ENCODE results near the gene TNS2. TPM values are rescaled to one million over a fixed set of nuclear protein-coding genes. Genes with fewer than 3 reads are reported as not detected.

Gene TNS2
- total RNA-seq, 2 donors from 2014 or later = 76.2 to 153 TPM

DNA sequence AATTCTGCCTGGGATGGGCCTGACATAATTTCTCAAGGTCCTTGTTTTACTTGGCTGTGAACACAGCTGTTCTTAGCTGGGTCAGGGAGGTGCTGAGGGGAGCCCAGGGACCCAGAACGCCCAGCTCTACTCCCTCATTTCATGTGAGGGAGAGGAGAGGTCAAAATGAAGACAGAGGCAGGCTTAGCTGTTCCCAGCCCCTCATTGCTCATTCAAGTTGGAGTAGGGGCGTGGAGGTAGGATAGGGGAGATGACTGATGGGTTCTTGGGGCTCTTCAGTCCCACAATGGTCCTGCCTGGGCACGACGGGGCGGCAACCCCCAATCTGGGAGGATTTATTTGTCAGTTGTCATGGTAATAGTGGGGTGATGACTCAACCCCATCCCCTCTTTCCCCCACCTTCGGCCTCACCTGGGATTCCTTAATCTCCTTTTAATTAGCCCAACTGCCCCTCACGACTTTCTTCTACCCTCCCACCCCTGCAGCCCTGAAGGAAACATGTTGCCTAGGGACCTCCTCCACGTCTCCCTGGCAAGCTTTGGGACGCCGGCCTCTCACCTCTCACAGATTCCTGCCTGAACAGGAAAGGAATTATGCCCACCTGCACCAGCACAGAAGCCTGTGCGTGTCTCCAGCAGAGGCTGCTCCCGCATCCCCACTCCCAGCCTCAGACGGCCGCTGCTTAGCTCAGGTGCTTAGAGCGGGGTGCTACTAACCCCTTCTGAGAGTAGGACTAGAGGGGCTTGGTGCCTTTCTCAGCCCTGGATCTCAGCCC is 19.1 kb downstream of the TNS2 start:
- H3K9me3 ChIP-seq = no peaks in the 10 kb centered on the region
- DNase-seq (ENCODE audit: low spot score) = peak; percentile 69
- H3K4me3 ChIP-seq = no peak overlapping the region
- peak overlapping the region; percentile 66 to 70 for H3K27ac ChIP-seq
- peaks cover 34% of the 10 kb centered on the region for H3K36me3 ChIP-seq
- peaks cover 0 to 82% of the 10 kb centered on the region in 2 donors for H3K4me1 ChIP-seq
- H3K27me3 ChIP-seq = no peaks in the 10 kb centered on the region
- TF ChIP-seq, protein P1, sequence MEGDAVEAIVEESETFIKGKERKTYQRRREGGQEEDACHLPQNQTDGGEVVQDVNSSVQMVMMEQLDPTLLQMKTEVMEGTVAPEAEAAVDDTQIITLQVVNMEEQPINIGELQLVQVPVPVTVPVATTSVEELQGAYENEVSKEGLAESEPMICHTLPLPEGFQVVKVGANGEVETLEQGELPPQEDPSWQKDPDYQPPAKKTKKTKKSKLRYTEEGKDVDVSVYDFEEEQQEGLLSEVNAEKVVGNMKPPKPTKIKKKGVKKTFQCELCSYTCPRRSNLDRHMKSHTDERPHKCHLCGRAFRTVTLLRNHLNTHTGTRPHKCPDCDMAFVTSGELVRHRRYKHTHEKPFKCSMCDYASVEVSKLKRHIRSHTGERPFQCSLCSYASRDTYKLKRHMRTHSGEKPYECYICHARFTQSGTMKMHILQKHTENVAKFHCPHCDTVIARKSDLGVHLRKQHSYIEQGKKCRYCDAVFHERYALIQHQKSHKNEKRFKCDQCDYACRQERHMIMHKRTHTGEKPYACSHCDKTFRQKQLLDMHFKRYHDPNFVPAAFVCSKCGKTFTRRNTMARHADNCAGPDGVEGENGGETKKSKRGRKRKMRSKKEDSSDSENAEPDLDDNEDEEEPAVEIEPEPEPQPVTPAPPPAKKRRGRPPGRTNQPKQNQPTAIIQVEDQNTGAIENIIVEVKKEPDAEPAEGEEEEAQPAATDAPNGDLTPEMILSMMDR (IDR thresholded peaks at IDR 0.05) = no peak

DNA sequence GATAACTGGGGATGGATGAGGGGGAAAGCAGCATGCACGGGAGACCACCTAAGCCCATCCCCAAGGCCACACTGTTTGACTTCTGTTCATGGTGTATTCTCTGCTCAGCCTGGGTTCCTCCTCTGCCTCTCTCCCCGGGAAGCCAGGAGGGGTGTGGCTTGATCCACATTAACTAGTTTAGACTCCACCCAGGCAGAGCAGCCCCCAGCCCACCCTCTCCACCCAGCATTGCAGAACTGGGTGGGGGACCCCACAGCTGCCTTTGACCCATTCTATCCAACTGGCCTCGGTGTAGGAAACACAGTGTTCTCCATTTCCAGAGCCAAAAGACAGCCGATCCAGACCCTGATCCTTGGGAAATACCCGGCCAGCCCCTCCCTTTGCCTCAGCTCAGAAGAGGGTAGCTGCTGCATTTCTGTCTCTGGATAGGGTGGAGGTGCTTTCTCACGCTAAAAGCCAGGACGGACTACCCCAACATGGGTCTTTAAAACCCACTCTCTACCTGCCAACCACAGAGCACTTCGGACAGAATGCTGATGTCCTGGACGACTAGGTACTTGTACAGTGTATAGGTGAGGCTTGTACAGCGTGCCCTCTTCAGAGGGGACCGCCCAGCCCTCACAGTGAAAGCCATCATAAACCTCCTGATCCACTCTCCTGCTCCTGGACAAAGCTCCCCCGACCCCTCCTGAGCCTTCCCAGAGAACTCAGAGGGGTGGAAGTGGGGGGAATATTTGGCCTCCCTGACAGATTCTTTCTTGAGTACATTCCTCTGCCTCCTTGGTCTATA is 20.0 kb downstream of the TNS2 start:
- peak; percentile 87 for DNase-seq (ENCODE audit: low spot score)
- Histone ChIP-seq H3K27ac (peak overlapping the region; percentile 66 to 70), H3K9me3 (no peaks in the 10 kb centered on the region), H3K36me3 (peaks cover 34% of the 10 kb centered on the region), H3K4me1 (peaks cover 0 to 81% of the 10 kb centered on the region in 2 donors), H3K27me3 (no peaks in the 10 kb centered on the region), H3K4me3 (no peak overlapping the region)
- TF ChIP-seq, protein P1 (IDR thresholded peaks at IDR 0.05) = no peak

DNA sequence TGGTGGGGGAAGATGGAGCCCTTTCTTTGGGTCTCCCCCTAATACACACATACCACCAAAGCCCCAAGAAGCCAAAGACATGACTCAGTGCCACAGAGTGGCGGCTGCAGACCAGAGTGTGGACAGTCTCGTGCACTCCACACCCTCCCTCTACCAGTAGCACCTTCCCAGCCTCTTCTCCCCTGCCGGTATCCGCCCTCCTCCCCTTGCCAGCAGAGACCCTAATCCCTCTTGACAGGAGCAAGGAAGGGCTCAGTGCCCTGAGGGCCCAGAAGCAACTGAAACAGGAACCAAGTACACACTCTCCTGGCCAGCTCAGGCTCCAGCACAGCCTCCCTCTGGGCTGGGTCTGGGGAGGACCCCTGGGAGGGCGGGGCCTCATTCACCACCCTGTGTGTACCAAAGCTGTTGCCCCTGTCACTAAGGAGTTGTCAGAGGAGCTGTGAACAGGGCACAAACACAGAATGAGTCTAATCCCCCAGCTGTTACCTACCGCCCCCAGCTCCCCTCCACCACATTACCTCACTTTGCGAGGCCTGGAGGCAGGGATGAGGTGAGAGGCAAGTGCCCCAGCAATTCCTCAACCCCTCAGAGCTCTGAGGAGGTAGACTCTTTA is 21.1 kb downstream of the TNS2 start:
- no peaks in the 10 kb centered on the region for H3K9me3 ChIP-seq
- no peak for DNase-seq (ENCODE audit: low spot score)
- H3K27me3 ChIP-seq = no peaks in the 10 kb centered on the region
- TF ChIP-seq, protein P1 (IDR thresholded peaks at IDR 0.05) = no peak
- no peak overlapping the region for H3K4me3 ChIP-seq
- peak overlapping the region; percentile 66 to 70 for H3K27ac ChIP-seq
- H3K36me3 ChIP-seq = peaks cover 39% of the 10 kb centered on the region
- H3K4me1 ChIP-seq = peaks cover 0 to 72% of the 10 kb centered on the region in 2 donors

DNA sequence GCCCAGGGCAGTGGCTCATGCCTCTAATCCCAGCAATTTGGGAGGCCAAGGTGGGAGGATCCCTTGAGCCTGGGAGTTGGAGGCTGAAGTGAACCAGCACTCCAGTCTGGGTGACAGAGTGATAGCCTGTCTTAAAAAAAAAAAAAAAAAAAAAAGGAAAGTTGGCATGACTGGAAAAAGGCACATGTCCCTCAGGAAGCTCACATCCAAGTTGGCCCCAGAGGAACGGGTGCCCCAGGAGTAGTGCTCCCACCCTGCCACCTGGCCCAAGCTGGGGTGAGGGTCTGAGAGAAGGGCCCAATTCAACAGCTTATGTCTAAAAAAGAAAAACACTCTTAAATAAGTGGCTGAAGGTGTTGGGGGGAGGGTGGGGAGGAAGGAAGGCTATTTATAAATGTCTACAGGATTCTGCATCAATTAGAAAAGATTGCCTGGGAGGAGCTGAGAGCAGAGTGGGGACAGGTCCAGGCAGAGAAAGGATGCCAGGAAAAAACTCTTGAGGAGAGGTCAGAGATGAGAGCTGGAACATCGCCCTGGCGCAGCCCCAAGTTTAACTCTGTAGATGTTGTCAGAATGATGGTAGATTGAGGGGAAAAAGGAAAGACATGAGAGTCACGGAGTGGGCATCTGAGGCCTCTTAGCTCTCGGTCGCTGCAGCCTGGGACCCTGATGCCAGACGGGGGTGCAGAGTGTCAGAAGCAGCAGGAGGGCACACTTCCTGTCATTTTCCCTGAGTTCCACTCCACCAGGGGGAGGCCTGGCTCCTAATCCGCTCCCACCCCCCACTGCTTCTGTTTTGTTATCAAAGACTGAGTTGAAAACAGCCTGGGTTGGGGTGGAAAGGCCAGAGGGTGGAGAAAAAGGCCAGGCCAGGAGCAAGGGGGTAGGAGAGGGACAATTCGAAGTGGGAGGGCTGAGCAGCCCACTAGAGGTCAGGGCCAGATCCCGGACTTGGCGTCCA is 22.0 kb downstream of the TNS2 start:
- TF ChIP-seq, protein P1 (IDR thresholded peaks at IDR 0.05) = peak in 1 of 2 donors; percentile 37
- Histone ChIP-seq H3K27ac (peak overlapping the region; percentile 66 to 70), H3K4me1 (peaks cover 0 to 64% of the 10 kb centered on the region in 2 donors), H3K4me3 (no peak overlapping the region), H3K9me3 (no peaks in the 10 kb centered on the region), H3K27me3 (no peaks in the 10 kb centered on the region), H3K36me3 (peaks cover 41% of the 10 kb centered on the region)
- DNase-seq (ENCODE audit: low spot score) = peak; percentile 92

DNA sequence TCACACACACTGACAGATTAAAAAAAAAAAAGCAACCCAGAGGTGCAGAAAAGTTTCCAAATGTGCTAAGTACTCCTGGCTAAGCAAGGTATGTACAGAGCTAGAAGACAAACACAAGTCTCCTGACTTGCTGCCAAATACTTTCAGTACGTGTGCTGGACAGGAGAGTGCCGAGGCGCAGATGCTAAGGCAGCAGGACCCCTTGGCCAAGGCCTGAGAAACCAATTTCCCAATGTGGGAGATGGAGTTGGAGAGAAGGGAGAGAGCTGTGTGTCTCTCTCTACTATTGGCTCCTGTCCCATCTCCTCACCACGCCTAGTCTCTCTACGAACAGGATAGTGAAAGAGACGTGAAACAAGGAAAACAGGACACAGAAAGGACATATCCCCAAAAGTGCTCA is 24.0 kb downstream of the TNS2 start:
- Histone ChIP-seq H3K9me3 (no peaks in the 10 kb centered on the region), H3K36me3 (peaks cover 33% of the 10 kb centered on the region), H3K4me3 (no peak overlapping the region), H3K27ac (peak overlapping the region in 1 of 2 donors; percentile 37), H3K27me3 (no peaks in the 10 kb centered on the region), H3K4me1 (peaks cover 0 to 69% of the 10 kb centered on the region in 2 donors)
- peak; percentile 59 for DNase-seq (ENCODE audit: low spot score)
- TF ChIP-seq, protein P1 (IDR thresholded peaks at IDR 0.05) = no peak

Data from right atrium auricular region (tissue), 2 donors.